HepG2 (cell line): ENCODE measurements around the gene SERPINB7. TPM values are rescaled to one million over a fixed set of nuclear protein-coding genes. Genes with fewer than 3 reads are reported as not detected.

Experiments
- ETS1 ChIP-seq: sonication (generic); formaldehyde crosslinking; IDR thresholded peaks from 2 replicates; pipeline ENCODE4 v1.4.0; 2020; ENCODE audit warnings: missing genetic modification reagents
- FIP1L1 ChIP-seq: fragments of 200-400 bp; formaldehyde crosslinking; IDR thresholded peaks from 2 replicates; pipeline ENCODE4 v1.6.1; 2018; ENCODE audit warnings: low read depth, mild to moderate bottlenecking, low read length, moderate library complexity, borderline replicate concordance; ENCODE audit not compliant: insufficient read depth
- FOXA3 ChIP-seq: IDR thresholded peaks from 2 replicates; pipeline ENCODE4 v1.6.1; 2016; ENCODE audit warnings: missing genetic modification reagents, missing compliant biosample characterization
- FOXP1 ChIP-seq, 2 experiments: fragments of 450-650 bp in 1 of 2; IDR thresholded peaks; 2 replicates each; pipeline ENCODE4 v1.6.1; 2017 to 2018; ENCODE audit warnings: antibody characterized with exemption in 1 of 2
- FOXP4 ChIP-seq: sonication (generic); formaldehyde crosslinking; IDR thresholded peaks from 2 replicates; pipeline ENCODE4 v1.4.0; 2020; ENCODE audit warnings: missing genetic modification reagents
- GATAD2A ChIP-seq: IDR thresholded peaks from 2 replicates; pipeline ENCODE4 v1.6.1; 2016
- KLF16 ChIP-seq, 2 experiments: sonication (generic) in 1 of 2; formaldehyde crosslinking in 1 of 2; IDR thresholded peaks; 2 replicates each; pipeline versions ENCODE4 v1.6.1 to v1.8.0; 2016 to 2023; ENCODE audit warnings: missing genetic modification reagents in 2 of 2, missing compliant biosample characterization in 1 of 2
- NFAT5 ChIP-seq: sonication (generic); formaldehyde crosslinking; IDR thresholded peaks from 2 replicates; pipeline ENCODE4 v1.4.0; 2020; ENCODE audit warnings: missing genetic modification reagents
- RERE ChIP-seq: IDR thresholded peaks from 2 replicates; pipeline ENCODE4 v1.6.1; 2016; ENCODE audit warnings: low read depth, missing genetic modification reagents, missing compliant biosample characterization
- ZKSCAN8 ChIP-seq: IDR thresholded peaks from 2 replicates; pipeline ENCODE4 v1.6.1; 2016; ENCODE audit warnings: borderline replicate concordance, missing genetic modification reagents, missing compliant biosample characterization
- ZNF121 ChIP-seq: sonication (generic); formaldehyde crosslinking; IDR thresholded peaks from 2 replicates; pipeline ENCODE4 v1.5.0; 2020; ENCODE audit warnings: mild to moderate bottlenecking, missing genetic modification reagents
- ZNF513 ChIP-seq: sonication (generic); formaldehyde crosslinking; conservative IDR thresholded peaks from 2 replicates; pipeline ENCODE4 v1.5.0; 2020; ENCODE audit warnings: missing genetic modification reagents
- ZNF598 ChIP-seq: sonication (generic); formaldehyde crosslinking; IDR thresholded peaks from 2 replicates; pipeline ENCODE4 v1.5.1; 2020; ENCODE audit warnings: mild to moderate bottlenecking, missing genetic modification reagents, borderline replicate concordance
- ZNF615 ChIP-seq: sonication (generic); formaldehyde crosslinking; IDR thresholded peaks from 2 replicates; pipeline ENCODE4 v1.5.0; 2020; ENCODE audit warnings: mild to moderate bottlenecking, missing genetic modification reagents, borderline replicate concordance
- polyA plus RNA-seq, 8 experiments: library from polyadenylated mRNA; depleted of rRNA in 3 of 8; stranded (reverse) in 7 of 8; unstranded in 1 of 8; fragments of >200 nt; fragmentation: Illumina TruSeq in 4 of 8; extraction: Trizol in 4 of 8; gene quantifications; 2 replicates each; pipeline versions ENCODE4 v1.2.1 to v1.2.3, GENCODE V29; 2011 to 2016; ENCODE audit warnings: low read depth in 4 of 8, missing spikeins in 1 of 8, mixed read lengths in 1 of 8; ENCODE audit not compliant: insufficient read depth in 1 of 8
- total RNA-seq, 5 experiments: library from RNA; depleted of rRNA; stranded (reverse); fragments of >200 nt; fragmentation: Illumina TruSeq; extraction: Trizol; gene quantifications; 2 replicates each; pipeline ENCODE4 v1.2.3, GENCODE V29; 2016; ENCODE audit warnings: low read depth in 1 of 5

SERPINB7 gene
- total and polyA plus RNA-seq, 2 of the 13 experiments (the other 11 are each of a cell fraction or from before 2014, with no cell fraction given), result not detected

GRCh38 chr18:63850020-63850419, 74.8 kb downstream of the SERPINB7 start (continued):
- TF ChIP-seq RERE (CRISPR knock-in tag), result no peak
- no peak for TF ChIP-seq ETS1
- no peak for TF ChIP-seq FOXP1 (IDR thresholded peaks at IDR 0.05)
- TF ChIP-seq FOXP1 (CRISPR knock-in tag; IDR thresholded peaks at IDR 0.05), result peak; percentile 45; the same call in 1 of the 2 replicates
- TF ChIP-seq ZNF513, result no peak
- TF ChIP-seq FOXA3 (CRISPR knock-in tag), result peak; percentile 23; the same call in 1 of the 2 replicates
- 0 out of 2 replicates have a peak, but pooled peaks have one; percentile 15 for TF ChIP-seq GATAD2A (CRISPR knock-in tag)
- no peak for TF ChIP-seq FIP1L1
- no peak for TF ChIP-seq KLF16 (CRISPR knock-in tag; IDR thresholded peaks at IDR 0.05)
- no peak for TF ChIP-seq NFAT5
- TF ChIP-seq ZNF615, result no peak
- TF ChIP-seq ZNF121 (CRISPR knock-in tag), result no peak
- TF ChIP-seq ZKSCAN8, result no peak
- no peak for TF ChIP-seq ZNF598
- peak; percentile 44; the same call in 1 of the 2 replicates for TF ChIP-seq FOXP4 (CRISPR knock-in tag)
